HG03342 (cell line): Measurements from ENCODE around the gene AHNAK2.
"Not testable (repeated sequence)": the region's sequence is repeated elsewhere in the genome, so short reads cannot be mapped to it uniquely, and the experiment has no call there.

ENCODE experiments used
- ATAC-seq: cut with Tn5 transposase; IDR thresholded peaks from one replicate; pipeline ENCODE4 v1.9.1; 2021; ENCODE audit warnings: mild to moderate bottlenecking, moderate library complexity; ENCODE audit not compliant: unreplicated experiment

AHNAK2 gene

GRCh38 chr14:104977681-104978653 lies at the start of gene AHNAK2:
Gene AHNAK2 (minus strand): TSS chr14:104978374. CDS start chr14:104978237, 137 bp downstream.
- no peak for ATAC-seq

- ATAC-seq = not testable (repeated sequence)
These were observed 49.5 kb upstream of the AHNAK2 start for GRCh38 chr14:105027718-105028117.

GRCh38 chr14:105026802-105027563 lies 48.8 kb upstream of the AHNAK2 start:
- no peak for ATAC-seq

GRCh38 chr14:105026033-105026785 lies 48.0 kb upstream of the AHNAK2 start:
- no peak for ATAC-seq

GRCh38 chr14:105025429-105025828 lies 47.3 kb upstream of the AHNAK2 start:
- no peak for ATAC-seq

GRCh38 chr14:105023791-105024480 lies 45.8 kb upstream of the AHNAK2 start:
- ATAC-seq = no peak

- ATAC-seq = no peak
These were observed 45.0 kb upstream of the AHNAK2 start for GRCh38 chr14:105023144-105023543.

GRCh38 chr14:105022276-105022670 lies 44.1 kb upstream of the AHNAK2 start:
- no peak for ATAC-seq

- peak; percentile 1 for ATAC-seq
These were observed 43.6 kb upstream of the AHNAK2 start for GRCh38 chr14:105021656-105022275.

- ATAC-seq = peak; percentile 78
These were observed 42.9 kb upstream of the AHNAK2 start, which contains the start of gene CDCA4 for GRCh38 chr14:105020815-105021655. Gene CDCA4 (minus strand): TSS chr14:105021083. CDS start chr14:105011929, 9,154 bp downstream.

- ATAC-seq = peak; percentile 24
These were observed 42.0 kb upstream of the AHNAK2 start for GRCh38 chr14:105019861-105020814.

GRCh38 chr14:105018414-105018813 lies 40.2 kb upstream of the AHNAK2 start:
- ATAC-seq = no peak

- no peak for ATAC-seq
These were observed 37.7 kb upstream of the AHNAK2 start for GRCh38 chr14:105015905-105016304.

- ATAC-seq = no peak
These were observed 37.1 kb upstream of the AHNAK2 start for GRCh38 chr14:105015242-105015641.

GRCh38 chr14:105014631-105015030 lies 36.5 kb upstream of the AHNAK2 start:
- ATAC-seq = no peak

- ATAC-seq = no peak
These were observed 35.9 kb upstream of the AHNAK2 start for GRCh38 chr14:105014032-105014431.

GRCh38 chr14:105013150-105013785 lies 35.1 kb upstream of the AHNAK2 start:
- ATAC-seq = no peak
